Astrocyte (in vitro differentiated cells and primary cell): ENCODE data around the gene MED13L. TPM values are rescaled to one million over a fixed set of nuclear protein-coding genes. Genes with fewer than 3 reads are reported as not detected.

Source experiments
- DNase-seq: peaks from one replicate; pipeline ENCODE4 v3.0.0-alpha.2; 2010; ENCODE audit warnings: low read depth
- FAIRE-seq: peaks from 2 replicates; lab custom pipeline; 2011; peaks lifted over from hg19 to GRCh38; lab: Jason Lieb, UNC
- H2AFZ ChIP-seq: 2 replicates; pipeline ENCODE4 v1.6.0; 2012; ENCODE audit warnings: low read depth, low read length, inconsistent platforms
- H3K27ac ChIP-seq: 2 replicates; pipeline ENCODE4 v1.5.1; 2011; ENCODE audit warnings: low read depth, low read length, inconsistent platforms
- H3K27me3 ChIP-seq: 2 replicates; pipeline ENCODE4 v1.6.0; 2011; ENCODE audit warnings: low read length, inconsistent platforms; ENCODE audit not compliant: insufficient read depth
- H3K36me3 ChIP-seq: 2 replicates; pipeline ENCODE4 v1.5.1; 2011; ENCODE audit warnings: low read length, inconsistent platforms; ENCODE audit not compliant: insufficient read depth
- H3K4me1 ChIP-seq: 2 replicates; pipeline ENCODE4 v1.5.1; 2011; ENCODE audit warnings: low read length, inconsistent platforms; ENCODE audit not compliant: insufficient read depth
- H3K4me2 ChIP-seq: 2 replicates; pipeline ENCODE4 v1.6.0; 2012; ENCODE audit warnings: low read length, inconsistent platforms
- H3K4me3 ChIP-seq: 2 replicates; pipeline ENCODE4 v1.5.1; 2011; ENCODE audit warnings: low read depth, mild to moderate bottlenecking, low read length, inconsistent platforms; ENCODE audit not compliant: insufficient read depth
- H3K79me2 ChIP-seq: 2 replicates; pipeline ENCODE4 v1.6.0; 2012; ENCODE audit warnings: mild to moderate bottlenecking, low read length, inconsistent platforms; ENCODE audit not compliant: insufficient read depth
- H3K9ac ChIP-seq: 2 replicates; pipeline ENCODE4 v1.6.0; 2012; ENCODE audit warnings: mild to moderate bottlenecking, low read length, inconsistent platforms
- H3K9me3 ChIP-seq: 2 replicates; pipeline ENCODE4 v1.5.1; 2012; ENCODE audit warnings: low read depth, mild to moderate bottlenecking, low read length, inconsistent platforms; ENCODE audit not compliant: insufficient read depth
- H4K20me1 ChIP-seq: 2 replicates; pipeline ENCODE4 v1.6.0; 2012; ENCODE audit warnings: low read length, inconsistent platforms; ENCODE audit not compliant: insufficient read depth
- H3K27ac Mint-ChIP-seq: one replicate; pipeline ENCODE4 v1.8.0; 2021; ENCODE audit warnings: mild to moderate bottlenecking, mixed read lengths; ENCODE audit not compliant: unreplicated experiment
- H3K27me3 Mint-ChIP-seq: one replicate; pipeline ENCODE4 v1.8.0; 2021; ENCODE audit warnings: low read depth, mixed read lengths; ENCODE audit not compliant: unreplicated experiment
- H3K36me3 Mint-ChIP-seq: one replicate; pipeline ENCODE4 v1.8.0; 2021; ENCODE audit warnings: low read depth, mixed read lengths; ENCODE audit not compliant: unreplicated experiment
- H3K4me1 Mint-ChIP-seq: one replicate; pipeline ENCODE4 v1.8.0; 2021; ENCODE audit warnings: low read depth, mixed read lengths; ENCODE audit not compliant: unreplicated experiment
- H3K4me3 Mint-ChIP-seq: one replicate; pipeline ENCODE4 v1.8.0; 2021; ENCODE audit warnings: mild to moderate bottlenecking, moderate library complexity, mixed read lengths; ENCODE audit not compliant: unreplicated experiment
- H3K9me3 Mint-ChIP-seq: one replicate; pipeline ENCODE4 v1.8.0; 2021; ENCODE audit warnings: mild to moderate bottlenecking, mixed read lengths; ENCODE audit not compliant: unreplicated experiment
- CTCF ChIP-seq: IDR thresholded peaks from 2 replicates; pipeline ENCODE4 v1.5.1; 2011; ENCODE audit warnings: low read depth, mild to moderate bottlenecking, inconsistent platforms, low read length, moderate library complexity; ENCODE audit not compliant: insufficient read depth
- EZH2 ChIP-seq: IDR thresholded peaks from 2 replicates; pipeline ENCODE4 v1.6.1; 2012; ENCODE audit warnings: mild to moderate bottlenecking, low read length, inconsistent platforms; ENCODE audit not compliant: insufficient read depth
- total RNA-seq: library from RNA; stranded (reverse); gene quantifications from 2 replicates; pipeline ENCODE4 v1.2.1, GENCODE V29; 2021

MED13L gene
- total RNA-seq, 1 donor from 2014 or later, result 153 TPM

DNA sequence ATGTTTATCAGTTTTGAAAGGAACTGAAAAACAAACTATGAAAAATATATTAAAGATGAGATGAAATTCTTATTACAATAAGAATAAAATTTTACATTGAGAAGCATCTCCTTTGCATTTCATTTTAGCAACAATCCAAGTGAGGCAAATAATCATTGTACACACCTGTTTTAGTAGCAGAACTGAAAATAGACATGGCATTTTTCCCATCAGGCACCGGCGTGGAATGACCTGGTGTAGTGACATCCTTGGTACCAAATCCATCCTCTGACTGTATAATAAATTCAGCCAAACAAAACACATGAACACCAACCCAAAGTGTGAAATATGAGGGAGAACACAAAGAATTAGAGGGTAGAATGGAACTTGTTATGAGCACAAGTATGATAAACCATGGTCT is 271.4 kb downstream of the MED13L start:
- Mint-ChIP-seq H3K4me1 (peaks cover 3% of the 10 kb centered on the region), H3K4me3 (no peak overlapping the region)
- peaks cover 45% of the 10 kb centered on the region for H3K36me3 ChIP-seq

DNA sequence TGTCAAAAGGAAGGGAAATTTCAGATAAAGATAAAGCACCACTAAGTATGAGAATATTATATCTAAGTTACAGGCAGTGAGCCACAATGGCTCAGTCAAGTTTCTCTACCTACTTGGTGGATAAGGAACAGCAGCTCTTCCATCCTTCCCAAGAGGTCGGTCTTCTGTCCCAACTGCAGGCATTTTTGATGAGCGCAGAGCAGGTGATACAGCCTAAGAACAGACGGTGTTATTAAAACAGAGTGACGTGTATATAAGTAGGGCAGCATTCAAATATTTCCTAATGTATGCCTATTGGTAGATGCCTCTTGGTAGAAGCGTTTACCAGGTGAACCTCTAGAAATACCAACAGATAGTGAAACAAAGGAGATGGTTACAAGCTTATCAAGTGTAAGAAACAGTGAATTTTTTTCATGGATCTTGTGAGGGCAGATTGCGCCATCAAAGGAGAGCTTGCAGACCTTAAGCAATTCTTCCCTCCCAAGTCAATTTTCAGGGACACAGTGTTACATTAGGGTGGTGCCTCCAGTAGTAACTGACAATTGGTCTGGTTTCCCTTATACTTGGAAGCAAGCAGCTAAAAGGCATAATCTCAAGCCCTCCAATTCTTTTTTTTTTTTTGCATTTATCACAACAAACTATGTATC is 274.5 kb downstream of the MED13L start:
- H3K27ac Mint-ChIP-seq, result no peak overlapping the region
- no peak for TF ChIP-seq EZH2
- TF ChIP-seq CTCF, result no peak
- H4K20me1 ChIP-seq, result peaks cover 6% of the 10 kb centered on the region
- H3K4me1 Mint-ChIP-seq, result peaks cover 7% of the 10 kb centered on the region
- no peaks in the 10 kb centered on the region for H3K9me3 Mint-ChIP-seq
- H2AFZ ChIP-seq, result no peak overlapping the region
- no peaks in the 10 kb centered on the region for H3K27me3 Mint-ChIP-seq
- no peak overlapping the region for H3K9ac ChIP-seq
- H3K27me3 ChIP-seq, result no peaks in the 10 kb centered on the region
- no peak overlapping the region for H3K27ac ChIP-seq
- H3K36me3 ChIP-seq, result peaks cover 31% of the 10 kb centered on the region
- H3K4me3 Mint-ChIP-seq, result no peak overlapping the region
- H3K79me2 ChIP-seq, result no peaks in the 10 kb centered on the region
- FAIRE-seq, result no peak
- H3K4me1 ChIP-seq, result no peaks in the 10 kb centered on the region
- H3K4me2 ChIP-seq, result no peak overlapping the region
- H3K9me3 ChIP-seq, result no peaks in the 10 kb centered on the region
- H3K36me3 Mint-ChIP-seq, result peaks cover 3% of the 10 kb centered on the region
- no peak for DNase-seq
- H3K4me3 ChIP-seq, result no peak overlapping the region

More for the DNA sequence above, 271.4 kb downstream of the MED13L start:
- no peak overlapping the region for H3K4me3 ChIP-seq
- Mint-ChIP-seq H3K27ac (no peak overlapping the region), H3K27me3 (no peaks in the 10 kb centered on the region), H3K9me3 (no peaks in the 10 kb centered on the region), H3K36me3 (peaks cover 6% of the 10 kb centered on the region)
- H3K4me1 ChIP-seq, result no peaks in the 10 kb centered on the region
- no peak overlapping the region for H3K4me2 ChIP-seq
- no peaks in the 10 kb centered on the region for H3K9me3 ChIP-seq
- no peaks in the 10 kb centered on the region for H3K27me3 ChIP-seq
- TF ChIP-seq CTCF (no peak), EZH2 (no peak)
- no peak for FAIRE-seq
- peaks cover 8% of the 10 kb centered on the region for H4K20me1 ChIP-seq
- no peak overlapping the region for H2AFZ ChIP-seq
- H3K9ac ChIP-seq, result no peak overlapping the region
- DNase-seq, result no peak
- H3K79me2 ChIP-seq, result no peaks in the 10 kb centered on the region
- H3K27ac ChIP-seq, result no peak overlapping the region

- H3K36me3 ChIP-seq, result peaks cover 29% of the 10 kb centered on the region
- H3K27me3 Mint-ChIP-seq, result no peaks in the 10 kb centered on the region
- no peaks in the 10 kb centered on the region for H3K9me3 ChIP-seq
- no peak overlapping the region for H3K9ac ChIP-seq
- no peak overlapping the region for H3K4me3 ChIP-seq
- no peaks in the 10 kb centered on the region for H3K4me1 ChIP-seq
- peaks cover 13% of the 10 kb centered on the region for H4K20me1 ChIP-seq
- FAIRE-seq (no peak), DNase-seq (no peak)
- no peak overlapping the region for H3K4me2 ChIP-seq
- no peak overlapping the region for H3K27ac ChIP-seq
- H3K27me3 ChIP-seq, result no peaks in the 10 kb centered on the region
- TF ChIP-seq EZH2 (no peak), CTCF (no peak)
- peaks cover 7% of the 10 kb centered on the region for H3K4me1 Mint-ChIP-seq
- H2AFZ ChIP-seq, result no peak overlapping the region
- H3K9me3 Mint-ChIP-seq, result no peaks in the 10 kb centered on the region
- H3K79me2 ChIP-seq, result no peaks in the 10 kb centered on the region
- no peak overlapping the region for H3K27ac Mint-ChIP-seq
- no peak overlapping the region for H3K4me3 Mint-ChIP-seq
- H3K36me3 Mint-ChIP-seq, result peaks cover 3% of the 10 kb centered on the region
Measured at GRCh38 chr12:116000252-116000651, 277.2 kb downstream of the MED13L start.
